K562 (cell line): ENCODE measurements around the gene KIAA1614. TPM values are rescaled to one million over a fixed set of nuclear protein-coding genes. Genes with fewer than 3 reads are reported as not detected.

Experiments
- ATAC-seq: fragments of 200-7000 bp; cut with Tn5 transposase; 3 replicates; pipeline ENCODE4 v1.9.1; 2020; ENCODE audit warnings: moderate library complexity
- BruUV-seq: library from RNA; stranded (reverse); fragments of 400-500 nt; replicated peaks from 2 replicates; lab custom pipeline; 2021; lab: Mats Ljungman, UMichigan
- CTCF ChIA-PET: fragments of 300-600 bp; formaldehyde crosslinking; extraction: SDS; loops from one replicate; lab custom pipeline; 2021; ENCODE audit warnings: low intra/inter-chr PET ratio; lab: Yijun Ruan, JAX
- POLR2A ChIA-PET: fragments of 300-600, 350-650 bp; sonication (Branson Sonifier 250); formaldehyde crosslinking; extraction: SDS; loops from one replicate; lab custom pipeline; 2021; ENCODE audit warnings: antibody characterized with exemption, inconsistent platforms; lab: Yijun Ruan, JAX
- DNase-seq, 4 experiments: peaks; one replicate each; pipeline versions ENCODE4 v3.0.0 to v3.0.0-alpha.2; 2011 to 2018; ENCODE audit warnings: low spot score in 3 of 4, mixed read lengths in 3 of 4; ENCODE audit errors: extremely low read depth in 1 of 4
- FAIRE-seq: peaks from 2 replicates; lab custom pipeline; 2011; peaks lifted over from hg19 to GRCh38; lab: Jason Lieb, UNC
- H2AFZ ChIP-seq: 2 replicates; pipeline ENCODE4 v1.6.0; 2011; ENCODE audit warnings: low read depth, low read length, control low read depth, inconsistent platforms
- H3K27ac ChIP-seq: fragments of 200-600 bp; 3 replicates; pipeline ENCODE4 v1.8.0; 2011; ENCODE audit warnings: low read depth, mild to moderate bottlenecking, control low read depth, inconsistent platforms, low read length, moderate library complexity, mixed read lengths; ENCODE audit errors: extremely low read depth
- H3K27me3 ChIP-seq, 2 experiments: fragments of 300-600 bp in 1 of 2; 2 replicates in 1 of 2; 3 replicates in 1 of 2; pipeline versions ENCODE4 v1.6.0 to v1.8.0; 2011; ENCODE audit warnings: inconsistent platforms in 2 of 2, low read length in 2 of 2, mild to moderate bottlenecking in 1 of 2, mixed read lengths in 1 of 2, moderate library complexity in 1 of 2; ENCODE audit not compliant: control insufficient read depth in 2 of 2, insufficient read depth in 2 of 2
- H3K36me3 ChIP-seq: fragments of 300-600 bp; 3 replicates; pipeline ENCODE4 v1.8.0; 2011; ENCODE audit warnings: mild to moderate bottlenecking, low read length, inconsistent platforms; ENCODE audit not compliant: control insufficient read depth, insufficient read depth
- H3K4me1 ChIP-seq, 2 experiments: fragments of 200-600 bp in 1 of 2; replicated peaks in 1 of 2; 2 replicates in 1 of 2; 3 replicates in 1 of 2; pipeline versions ENCODE4 v1.5.1 to v1.8.0; 2011; ENCODE audit warnings: inconsistent platforms in 2 of 2, low read length in 2 of 2, mild to moderate bottlenecking in 1 of 2, mixed read lengths in 1 of 2, moderate library complexity in 1 of 2; ENCODE audit not compliant: control insufficient read depth in 2 of 2, insufficient read depth in 2 of 2
- H3K4me2 ChIP-seq: 2 replicates; pipeline ENCODE4 v1.6.1; 2011; ENCODE audit warnings: low read length, control low read depth, inconsistent platforms, mixed read lengths; ENCODE audit not compliant: insufficient read depth
- H3K4me3 ChIP-seq: fragments of 200-600 bp; sonication (generic), shearing (Covaris generic); 2 replicates; pipeline ENCODE4 v1.5.1; 2016; ENCODE audit warnings: control low read depth, inconsistent platforms
- H3K79me2 ChIP-seq: fragments of 200-600 bp; 3 replicates; pipeline ENCODE4 v1.8.0; 2011; ENCODE audit warnings: low read length, inconsistent platforms; ENCODE audit not compliant: control insufficient read depth, insufficient read depth
- H3K9ac ChIP-seq, 2 experiments: 2 replicates each; pipeline versions ENCODE4 v1.6.0 to v1.6.1; 2011; ENCODE audit warnings: low read depth in 2 of 2, low read length in 2 of 2, control low read depth in 1 of 2, inconsistent platforms in 1 of 2, mild to moderate bottlenecking in 1 of 2, mixed read lengths in 1 of 2; ENCODE audit not compliant: insufficient read depth in 1 of 2
- H3K9me1 ChIP-seq: one replicate; pipeline ENCODE4 v1.6.0; 2011; ENCODE audit warnings: inconsistent platforms, mild to moderate bottlenecking, low read length, moderate library complexity; ENCODE audit not compliant: control insufficient read depth, insufficient read depth
- H3K9me3 ChIP-seq: replicated peaks from 2 replicates; pipeline ENCODE4 v1.5.1; 2011; ENCODE audit warnings: low read depth, low read length, inconsistent platforms; ENCODE audit not compliant: control insufficient read depth, insufficient read depth
- H4K20me1 ChIP-seq: replicated peaks from 2 replicates; pipeline ENCODE4 v1.6.1; 2011; ENCODE audit warnings: low read length, inconsistent platforms, mixed read lengths; ENCODE audit not compliant: control insufficient read depth, insufficient read depth
- ARHGAP35 ChIP-seq: fragments of 450-650 bp; IDR thresholded peaks from 2 replicates; pipeline ENCODE4 v1.6.1; 2018; ENCODE audit not compliant: partially characterized antibody
- BDP1 ChIP-seq: IDR thresholded peaks from 3 replicates; pipeline ENCODE4 v1.6.1; 2011; ENCODE audit not compliant: insufficient read length, insufficient read depth
- FOXA1 ChIP-seq: fragments of 450-650 bp; IDR thresholded peaks from 2 replicates; pipeline ENCODE4 v1.6.1; 2016; ENCODE audit warnings: mild to moderate bottlenecking, borderline replicate concordance
- MLLT1 ChIP-seq, 2 experiments: fragments of 450-650 bp; IDR thresholded peaks; 2 replicates each; pipeline ENCODE4 v1.6.1; 2016
- TBP ChIP-seq: optimal IDR thresholded peaks from 2 replicates; pipeline ENCODE3; 2011; ENCODE audit warnings: low read depth, low read length, improper control_type of control experiment
- TCF7 ChIP-seq: sonication (generic); IDR thresholded peaks from 2 replicates; pipeline ENCODE4 v1.6.1; 2016; ENCODE audit warnings: antibody characterized with exemption, borderline replicate concordance
- TEAD2 ChIP-seq: fragments of 450-650 bp; IDR thresholded peaks from 2 replicates; pipeline ENCODE4 v1.6.1; 2016; ENCODE audit warnings: missing genetic modification characterization, control low read depth, missing compliant biosample characterization
- ZKSCAN3 ChIP-seq: fragments of 250-450 bp; sonication (Bioruptor Pico); IDR thresholded peaks from 2 replicates; pipeline ENCODE4 v1.4.0; 2020
- ZNF134 ChIP-seq: fragments of 250-450 bp; sonication (Bioruptor Pico); conservative IDR thresholded peaks from 2 replicates; pipeline ENCODE4 v1.4.0; 2020
- ZNF253 ChIP-seq: fragments of 250-450 bp; sonication (Bioruptor Pico); conservative IDR thresholded peaks from 2 replicates; pipeline ENCODE4 v1.6.1; 2021; ENCODE audit warnings: mild to moderate bottlenecking
- ZNF696 ChIP-seq: fragments of 250-450 bp; sonication (Bioruptor Pico); conservative IDR thresholded peaks from 2 replicates; pipeline ENCODE4 v1.4.0; 2020; ENCODE audit warnings: mild to moderate bottlenecking, moderate library complexity
- WGBS: fragments of 100-300 bp; shearing (Covaris generic); methylation state at CpG from one replicate; pipeline ENCODE4 v1.1.6; 2016; ENCODE audit warnings: low coverage, mixed read lengths; ENCODE audit not compliant: insufficient coverage; ENCODE audit errors: missing lambda C conversion rate; 5-methylcytosine and 5-hydroxymethylcytosine counted together
- in situ Hi-C: fragments of 300-500 bp; cut with MboI; formaldehyde crosslinking; loops from 4 replicates; pipeline ENCODE4 v1.15.0; 2018; ENCODE audit warnings: inconsistent platforms, mixed read lengths
- intact Hi-C: fragments of 100-400 bp; cut with micrococcal nuclease; formaldehyde crosslinking; loops from 2 replicates; pipeline ENCODE4 v1.14.2; 2022
- polyA plus RNA-seq, 8 experiments: library from polyadenylated mRNA; depleted of rRNA in 4 of 8; stranded (reverse) in 5 of 8; unstranded in 3 of 8; fragments of >200 nt; fragmentation: Nextera tagmentation in 2 of 8; fragmentation: Illumina TruSeq in 1 of 8; extraction: Ambion mirVana in 2 of 8; extraction: Trizol in 1 of 8; gene quantifications; 2 replicates each; pipeline versions ENCODE4 v1.2.1 to v1.2.3, GENCODE V29; 2011 to 2014; ENCODE audit warnings: inconsistent platforms in 1 of 8, missing spikeins in 1 of 8
- total RNA-seq, 7 experiments: library from RNA; depleted of rRNA in 6 of 7; stranded (reverse); fragments of >200 nt in 6 of 7; fragmentation: Illumina TruSeq in 2 of 7; extraction: Trizol in 2 of 7; gene quantifications; 2 replicates each; pipeline versions ENCODE4 v1.2.1 to v1.2.3, GENCODE V29; 2011 to 2021; ENCODE audit warnings: low replicate concordance in 1 of 7

The KIAA1614 gene
- total and polyA plus RNA-seq, 9 of the 15 experiments (the other 6 are each of a cell fraction or from before 2014, with no cell fraction given) = 0.01 to 1.1 (median 0.15) TPM; not detected in 1

DNA sequence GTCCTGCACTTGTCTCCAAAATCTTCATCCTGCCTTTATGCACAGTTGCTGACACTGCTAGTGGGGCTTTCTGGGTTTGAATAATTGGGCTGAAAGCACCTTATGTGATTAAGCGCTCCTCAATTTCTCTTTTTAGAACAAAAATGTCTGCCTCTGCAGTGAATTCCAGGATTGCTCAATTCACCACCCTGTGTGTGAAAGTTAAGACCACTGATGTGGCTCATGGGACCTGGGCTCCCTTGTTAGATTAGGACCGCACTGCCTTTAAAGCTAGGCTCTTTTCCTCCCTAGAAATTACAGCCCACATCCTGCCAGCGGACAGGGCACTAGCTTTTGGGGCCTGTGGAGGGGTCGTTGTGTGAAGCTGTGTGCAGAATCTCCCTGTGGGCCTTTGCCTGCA, 18.8 kb downstream of the KIAA1614 start:
- in situ Hi-C loops = no loop called here
- CTCF ChIA-PET = no interaction called here
- no peak for FAIRE-seq
- TF ChIP-seq MLLT1 (IDR thresholded peaks at IDR 0.05) (no peak), BDP1 (no peak), ZNF134 (CRISPR knock-in tag) (no peak), ARHGAP35 (no peak), TCF7 (no peak), ZNF696 (CRISPR knock-in tag) (no peak), FOXA1 (no peak), ZKSCAN3 (no peak), TBP (no peak), ZNF253 (CRISPR knock-in tag) (no peak), TEAD2 (tag) (no peak)
- no peak for DNase-seq
- peaks cover 4% of the 10 kb centered on the region for H3K9me1 ChIP-seq
- POLR2A ChIA-PET = interaction anchor here (0.7 kb wide), 2 partner anchors 34 to 439 kb away, joined by 3 read pairs; no protein-coding TSS in a partner anchor
- no peak overlapping the region for H2AFZ ChIP-seq
- intact Hi-C loops = loop anchor here (5.0 kb wide), 2 partner anchors 91 to 221 kb away; partner anchors contain the start of gene STX6
- H3K9me3 ChIP-seq = no peaks in the 10 kb centered on the region
- BruUV-seq = no TSS peak
- no peaks in the 10 kb centered on the region for H3K27me3 ChIP-seq
- H3K27ac ChIP-seq = no peak overlapping the region
- H3K4me3 ChIP-seq = no peak overlapping the region
- ATAC-seq = no peak
- WGBS = 74% methylated on average over 4 of the region's 4 CpGs
- H3K9ac ChIP-seq = peak overlapping the region in 1 of 2 experiments; percentile 36; a peak in 1 of 4 replicates
- H3K36me3 ChIP-seq = no peaks in the 10 kb centered on the region
- no peaks in the 10 kb centered on the region for H3K79me2 ChIP-seq
- H3K4me2 ChIP-seq = no peak overlapping the region
- 0 out of 2 replicates have a peak, but pooled peaks cover 5% of the 10 kb centered on the region for H4K20me1 ChIP-seq
- H3K4me1 ChIP-seq = peaks cover 21 to 47% of the 10 kb centered on the region in 2 experiments; a peak in 4 of 5 replicates
